GM21390 (cell line): Measurements from ENCODE around the gene POLR2M.

ENCODE experiments used
- ATAC-seq: cut with Tn5 transposase; IDR thresholded peaks from one replicate; pipeline ENCODE4 v1.9.1; 2021; ENCODE audit not compliant: unreplicated experiment

The POLR2M gene

GRCh38 chr15:57691082-57691481 lies 15.4 kb upstream of the POLR2M start:
- no peak for ATAC-seq

- ATAC-seq, result no peak
These were observed 13.8 kb upstream of the POLR2M start for GRCh38 chr15:57692709-57693108.

- no peak for ATAC-seq
These were observed 12.2 kb upstream of the POLR2M start for GRCh38 chr15:57694279-57694678.

GRCh38 chr15:57696146-57696545 lies 10.4 kb upstream of the POLR2M start:
- no peak for ATAC-seq

- no peak for ATAC-seq
These were observed 8.9 kb upstream of the POLR2M start for GRCh38 chr15:57697588-57697987.

GRCh38 chr15:57698243-57698642 lies 8.3 kb upstream of the POLR2M start:
- no peak for ATAC-seq

- no peak for ATAC-seq
These were observed 7.5 kb upstream of the POLR2M start for GRCh38 chr15:57698991-57699390.

GRCh38 chr15:57703387-57703786 lies 3.1 kb upstream of the POLR2M start:
- ATAC-seq, result no peak

GRCh38 chr15:57704441-57704840 lies 2.1 kb upstream of the POLR2M start:
- no peak for ATAC-seq

- no peak for ATAC-seq
These were observed 639 bp upstream of the POLR2M start for GRCh38 chr15:57705746-57706404.

- no peak for ATAC-seq
These were observed 1.5 kb downstream of the POLR2M start for GRCh38 chr15:57708047-57708446.

GRCh38 chr15:57718309-57718708 lies 11.8 kb downstream of the POLR2M start:
- no peak for ATAC-seq

- ATAC-seq, result no peak
These were observed 14.4 kb downstream of the POLR2M start for GRCh38 chr15:57720867-57721266.

- no peak for ATAC-seq
These were observed 19.9 kb downstream of the POLR2M start for GRCh38 chr15:57726411-57726810.

- ATAC-seq, result no peak
These were observed 20.5 kb downstream of the POLR2M start for GRCh38 chr15:57727031-57727430.

GRCh38 chr15:57728436-57728835 lies 21.9 kb downstream of the POLR2M start:
- no peak for ATAC-seq

GRCh38 chr15:57730876-57731275 lies 24.4 kb downstream of the POLR2M start:
- no peak for ATAC-seq

- ATAC-seq, result no peak
These were observed 25.1 kb downstream of the POLR2M start for GRCh38 chr15:57731530-57732103.

GRCh38 chr15:57732526-57733331 lies 26.2 kb downstream of the POLR2M start:
- ATAC-seq, result no peak

GRCh38 chr15:57734860-57735259 lies 28.3 kb downstream of the POLR2M start:
- no peak for ATAC-seq

GRCh38 chr15:57735431-57735830 lies 28.9 kb downstream of the POLR2M start:
- ATAC-seq, result no peak

GRCh38 chr15:57735891-57736290 lies 29.4 kb downstream of the POLR2M start:
- no peak for ATAC-seq
